GOT3 (cell line): ENCODE results near the gene OR51S1.
"Not testable (repeated sequence)": the region's sequence is repeated elsewhere in the genome, so short reads cannot be mapped to it uniquely, and the experiment has no call there.

Source experiments
- DNase-seq: peaks from one replicate; lab custom pipeline; 2025; ENCODE audit warnings: mixed read lengths; lab: John Stamatoyannopoulos, UW

OR51S1 gene

GRCh38 chr11:4848908-4849532 is at the start of gene OR51S1:
OR51S1 (minus strand) TSS chr11:4849208; CDS start chr11:4849208, 0 bp downstream.
- no peak for DNase-seq

- no peak for DNase-seq
Observed at GRCh38 chr11:4891996-4892640, 43.1 kb upstream of the OR51S1 start.

GRCh38 chr11:4890279-4890678 is 41.3 kb upstream of the OR51S1 start:
- no peak for DNase-seq

- no peak for DNase-seq
Observed at GRCh38 chr11:4887591-4887990, 38.6 kb upstream of the OR51S1 start.

GRCh38 chr11:4886186-4886585 is 37.2 kb upstream of the OR51S1 start:
- DNase-seq = no peak

- DNase-seq = no peak
Observed at GRCh38 chr11:4884361-4884760, 35.4 kb upstream of the OR51S1 start.

GRCh38 chr11:4882543-4882942 is 33.5 kb upstream of the OR51S1 start:
- no peak for DNase-seq

GRCh38 chr11:4881860-4882500 is 33.0 kb upstream of the OR51S1 start, which contains the start of gene OR51T1:
OR51T1 (plus strand) TSS chr11:4881900; CDS start chr11:4881900, 0 bp downstream.
- DNase-seq = no peak

- no peak for DNase-seq
Observed at GRCh38 chr11:4881188-4881587, 32.2 kb upstream of the OR51S1 start.

GRCh38 chr11:4865855-4866254 is 16.8 kb upstream of the OR51S1 start:
- no peak for DNase-seq

- no peak for DNase-seq
Observed at GRCh38 chr11:4863876-4864275, 14.9 kb upstream of the OR51S1 start.

- DNase-seq = no peak
Observed at GRCh38 chr11:4862447-4863236, 13.6 kb upstream of the OR51S1 start.

GRCh38 chr11:4854286-4854685 is 5.3 kb upstream of the OR51S1 start:
- DNase-seq = not testable (repeated sequence)

GRCh38 chr11:4851033-4851432 is 2.0 kb upstream of the OR51S1 start:
- no peak for DNase-seq

- no peak for DNase-seq
Observed at GRCh38 chr11:4839851-4840549, 9.0 kb downstream of the OR51S1 start.

GRCh38 chr11:4830909-4831308 is 18.1 kb downstream of the OR51S1 start:
- DNase-seq = no peak

GRCh38 chr11:4830346-4830745 is 18.7 kb downstream of the OR51S1 start:
- DNase-seq = no peak

- no peak for DNase-seq
Observed at GRCh38 chr11:4826425-4826824, 22.6 kb downstream of the OR51S1 start.

- no peak for DNase-seq
Observed at GRCh38 chr11:4825132-4825531, 23.9 kb downstream of the OR51S1 start.

GRCh38 chr11:4821021-4821420 is 28.0 kb downstream of the OR51S1 start, which contains the start of gene OR51F2:
OR51F2 (plus strand) TSS chr11:4821321; CDS start chr11:4821422, 101 bp downstream.
- DNase-seq = no peak

- no peak for DNase-seq
Observed at GRCh38 chr11:4809246-4809645, 39.8 kb downstream of the OR51S1 start.

GRCh38 chr11:4808476-4808875 is 40.5 kb downstream of the OR51S1 start:
- no peak for DNase-seq
